ENCODE measurements around the gene ZNF280B. TPM values are rescaled to one million over a fixed set of nuclear protein-coding genes. Genes with fewer than 3 reads are reported as not detected.
"Not testable (repeated sequence)": the region's sequence is repeated elsewhere in the genome, so short reads cannot be mapped to it uniquely, and the experiment has no call there.

ZNF280B gene
- total RNA-seq, 2 experiments from 2014 or later = 2.6 TPM

DNA sequence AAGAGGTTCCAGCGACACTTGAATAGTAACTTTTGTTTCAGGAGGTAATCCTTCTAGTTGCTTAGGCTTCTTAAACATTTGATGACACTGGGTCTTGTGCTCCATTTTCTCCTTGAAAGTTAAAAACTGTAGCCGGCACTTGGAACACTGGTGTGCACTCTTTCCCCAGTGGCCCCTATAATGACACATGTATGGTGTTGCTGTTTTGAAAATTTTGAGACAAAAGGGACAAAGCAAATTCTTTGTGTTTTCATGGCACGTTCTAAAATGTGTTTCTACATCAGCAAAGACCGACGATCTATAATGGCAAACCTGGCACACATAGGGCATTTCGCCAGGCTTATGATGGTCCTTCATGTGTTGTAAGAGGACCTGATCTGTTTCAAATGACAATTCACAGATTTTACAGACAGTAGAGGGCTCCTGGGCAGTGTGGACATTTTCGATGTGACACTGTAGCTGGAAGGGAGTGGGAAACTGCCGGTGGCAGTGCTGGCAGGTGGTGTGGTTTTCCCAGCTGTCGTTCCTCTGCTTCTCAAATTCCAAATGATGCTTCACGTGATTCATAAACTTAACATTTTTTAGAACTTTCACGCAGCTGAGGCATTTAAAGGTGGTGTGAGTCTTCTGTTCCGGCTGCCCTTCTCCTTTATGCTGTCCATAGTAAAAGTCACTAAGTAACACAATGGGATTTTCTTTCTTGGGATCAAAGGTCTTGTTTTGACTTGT, 20.5 kb downstream of the ZNF280B start:
- Mint-ChIP-seq H3K4me1 (ENCODE audit: low read depth) (no peaks in the 10 kb centered on the region), H3K27me3 (ENCODE audit: low read depth) (no peaks in the 10 kb centered on the region), H3K27ac (no peak overlapping the region), H3K4me3 (no peak overlapping the region), H3K9me3 (ENCODE audit: insufficient read depth) (no peaks in the 10 kb centered on the region), H3K36me3 (ENCODE audit: low read depth) (peaks cover 17% of the 10 kb centered on the region)
- no peak for ATAC-seq
- CTCF ChIA-PET = no interaction called here
- no peak for DNase-seq
- POLR2A ChIA-PET = no interaction called here

GRCh38 chr22:22487059-22487458, 21.5 kb downstream of the ZNF280B start:
- no peak for DNase-seq
- H3K27me3 Mint-ChIP-seq (ENCODE audit: low read depth) = no peaks in the 10 kb centered on the region
- ATAC-seq = no peak
- ChIA-PET POLR2A (no interaction called here), CTCF (interaction anchor here (0.8 to 1.5 kb wide), 4 partner anchors 17 to 130 kb away, joined by 3 to 7 read pairs (median 4); partner anchors contain the start of gene ZNF280B)
- H3K9me3 Mint-ChIP-seq (ENCODE audit: insufficient read depth) = no peaks in the 10 kb centered on the region
- H3K27ac Mint-ChIP-seq = no peak overlapping the region
- H3K4me3 Mint-ChIP-seq = no peak overlapping the region
- H3K4me1 Mint-ChIP-seq (ENCODE audit: low read depth) = no peaks in the 10 kb centered on the region
- peaks cover 15% of the 10 kb centered on the region for H3K36me3 Mint-ChIP-seq (ENCODE audit: low read depth)

GRCh38 chr22:22486132-22486899, 22.2 kb downstream of the ZNF280B start:
- ChIA-PET POLR2A (no interaction called here), CTCF (interaction anchor here (0.8 to 1.5 kb wide), 5 partner anchors 18 to 143 kb away, joined by 3 to 7 read pairs (median 4); partner anchors contain the start of gene ZNF280B)
- Mint-ChIP-seq H3K36me3 (ENCODE audit: low read depth) (peaks cover 14% of the 10 kb centered on the region), H3K27ac (no peak overlapping the region), H3K4me1 (ENCODE audit: low read depth) (no peaks in the 10 kb centered on the region), H3K9me3 (ENCODE audit: insufficient read depth) (no peaks in the 10 kb centered on the region), H3K4me3 (no peak overlapping the region), H3K27me3 (ENCODE audit: low read depth) (no peaks in the 10 kb centered on the region)
- ATAC-seq (no peak), DNase-seq (no peak)

DNA sequence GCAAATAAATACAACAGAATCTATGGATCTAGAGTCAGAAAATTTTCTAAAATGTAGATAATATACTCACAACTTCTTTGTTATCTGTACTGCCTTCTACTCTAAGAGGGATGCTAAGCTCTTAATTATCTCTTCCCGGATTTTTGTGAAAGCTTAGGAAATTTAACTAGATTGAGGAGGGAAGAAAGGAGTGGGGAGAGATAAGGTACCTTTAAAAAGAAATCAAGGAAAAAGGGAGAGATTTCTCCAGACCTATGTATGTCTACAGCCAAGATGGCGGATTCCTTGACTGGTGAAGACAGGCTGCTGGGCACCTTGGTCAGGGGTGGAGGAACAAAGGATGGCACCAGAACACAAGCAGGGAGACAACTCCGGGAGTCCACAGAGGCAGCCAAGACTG, 23.0 kb downstream of the ZNF280B start:
- Mint-ChIP-seq H3K9me3 (ENCODE audit: insufficient read depth) (no peaks in the 10 kb centered on the region), H3K4me1 (ENCODE audit: low read depth) (no peaks in the 10 kb centered on the region), H3K27ac (no peak overlapping the region), H3K36me3 (ENCODE audit: low read depth) (peaks cover 14% of the 10 kb centered on the region), H3K27me3 (ENCODE audit: low read depth) (no peaks in the 10 kb centered on the region), H3K4me3 (no peak overlapping the region)
- ATAC-seq (no peak), DNase-seq (no peak)
- ChIA-PET CTCF (interaction anchor here (1.0 kb wide), 1 partner anchor 143 kb away, joined by 3 read pairs; no protein-coding TSS in a partner anchor), POLR2A (no interaction called here)

DNA sequence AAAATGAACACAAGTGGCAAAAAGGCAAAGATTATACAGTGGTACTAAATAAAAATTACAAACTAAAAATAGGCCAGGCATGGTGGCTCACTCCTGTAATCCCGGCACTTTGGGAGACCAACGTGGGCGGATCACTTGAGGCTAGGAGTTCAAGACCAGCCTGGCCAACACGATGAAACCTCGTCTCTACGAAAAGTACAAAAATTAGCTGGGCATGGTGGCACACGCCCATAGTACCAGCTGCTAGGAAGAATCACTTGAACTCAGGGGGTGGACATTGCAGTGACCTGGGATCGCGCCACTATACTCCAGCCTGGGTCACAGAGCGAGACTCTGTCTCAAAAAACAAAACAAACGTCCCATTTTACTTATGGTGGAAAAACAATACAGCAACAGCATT, 24.5 kb downstream of the ZNF280B start:
- DNase-seq (no peak), ATAC-seq (no peak)
- peaks cover 14% of the 10 kb centered on the region for H3K36me3 Mint-ChIP-seq (ENCODE audit: low read depth)
- ChIA-PET CTCF (interaction anchor here (0.8 to 1.2 kb wide), 2 partner anchors 20 to 25 kb away, joined by 3 read pairs; partner anchors contain the start of gene ZNF280B), POLR2A (no interaction called here)
- no peaks in the 10 kb centered on the region for H3K9me3 Mint-ChIP-seq (ENCODE audit: insufficient read depth)
- H3K4me1 Mint-ChIP-seq (ENCODE audit: low read depth) = no peaks in the 10 kb centered on the region
- H3K27ac Mint-ChIP-seq = no peak overlapping the region
- no peaks in the 10 kb centered on the region for H3K27me3 Mint-ChIP-seq (ENCODE audit: low read depth)
- H3K4me3 Mint-ChIP-seq = no peak overlapping the region

- Mint-ChIP-seq H3K36me3 (ENCODE audit: low read depth) (peaks cover 3% of the 10 kb centered on the region), H3K27me3 (ENCODE audit: low read depth) (no peaks in the 10 kb centered on the region), H3K9me3 (ENCODE audit: insufficient read depth) (no peaks in the 10 kb centered on the region), H3K4me1 (ENCODE audit: low read depth) (no peaks in the 10 kb centered on the region), H3K27ac (no peak overlapping the region), H3K4me3 (no peak overlapping the region)
- no peak for ATAC-seq
- CTCF ChIA-PET = interaction anchor here (0.8 to 1.0 kb wide), 2 partner anchors 16 to 19 kb away, joined by 3 read pairs; no protein-coding TSS in a partner anchor
- no peak for DNase-seq
- POLR2A ChIA-PET = no interaction called here
Observed at GRCh38 chr22:22480940-22481339, 27.6 kb downstream of the ZNF280B start.

GRCh38 chr22:22479999-22480532, 28.5 kb downstream of the ZNF280B start:
- CTCF ChIA-PET = no interaction called here
- no peak overlapping the region for H3K4me3 Mint-ChIP-seq
- no peaks in the 10 kb centered on the region for H3K36me3 Mint-ChIP-seq (ENCODE audit: low read depth)
- DNase-seq (no peak), ATAC-seq (no peak)
- POLR2A ChIA-PET = no interaction called here
- no peaks in the 10 kb centered on the region for H3K4me1 Mint-ChIP-seq (ENCODE audit: low read depth)
- no peak overlapping the region for H3K27ac Mint-ChIP-seq
- no peaks in the 10 kb centered on the region for H3K9me3 Mint-ChIP-seq (ENCODE audit: insufficient read depth)
- H3K27me3 Mint-ChIP-seq (ENCODE audit: low read depth) = no peaks in the 10 kb centered on the region

DNA sequence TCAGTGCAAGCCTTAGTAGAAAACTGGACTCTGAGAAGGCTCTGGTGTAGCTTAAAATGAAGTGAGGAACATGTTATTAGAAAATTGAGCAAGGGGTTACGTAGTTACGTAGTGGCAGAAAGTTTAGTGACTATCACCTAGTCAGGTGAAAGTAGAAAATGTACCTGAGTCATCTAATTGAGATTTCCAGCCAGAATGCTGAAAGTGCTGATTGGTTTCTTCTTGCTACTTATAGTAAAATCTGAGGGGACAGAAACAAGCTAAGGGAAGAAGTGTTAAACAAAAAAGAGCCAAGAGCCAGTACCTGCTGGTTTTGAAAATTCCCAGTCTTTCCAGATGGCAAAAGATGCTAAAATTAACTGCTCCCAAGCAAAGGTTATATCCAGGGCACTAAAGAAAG, 29.4 kb downstream of the ZNF280B start:
- DNase-seq = no peak
- no peak overlapping the region for H3K4me3 Mint-ChIP-seq

DNA sequence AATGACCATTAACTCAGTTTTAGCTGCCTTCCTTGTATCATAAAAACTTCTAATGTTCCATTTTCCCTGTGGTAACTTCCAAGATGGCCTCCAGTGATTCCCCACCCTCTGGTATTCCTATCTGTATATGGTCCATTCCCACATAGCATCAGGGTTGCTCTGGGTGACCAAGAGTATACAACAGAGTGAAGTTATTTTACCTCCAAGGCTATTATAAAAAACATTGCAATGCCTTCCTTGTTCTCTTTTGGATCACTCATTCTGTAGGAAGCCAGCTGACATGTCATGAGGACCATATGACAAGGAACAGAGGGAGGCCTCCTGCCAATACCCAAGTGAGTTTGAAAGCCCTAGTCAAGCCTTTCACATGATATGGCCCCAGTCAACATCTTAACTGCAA, 30.1 kb downstream of the ZNF280B start:
- Mint-ChIP-seq H3K4me3 (no peak overlapping the region), H3K27me3 (ENCODE audit: low read depth) (no peaks in the 10 kb centered on the region), H3K4me1 (ENCODE audit: low read depth) (no peaks in the 10 kb centered on the region), H3K36me3 (ENCODE audit: low read depth) (no peaks in the 10 kb centered on the region), H3K9me3 (ENCODE audit: insufficient read depth) (no peaks in the 10 kb centered on the region), H3K27ac (no peak overlapping the region)
- ATAC-seq = no peak
- ChIA-PET CTCF (interaction anchor here (1.0 to 2.5 kb wide), 4 partner anchors 14 to 107 kb away, joined by 4 to 8 read pairs (median 4); no protein-coding TSS in a partner anchor), POLR2A (no interaction called here)
- no peak for DNase-seq

More for the DNA sequence above, 29.4 kb downstream of the ZNF280B start:
- Mint-ChIP-seq H3K27ac (no peak overlapping the region), H3K4me1 (ENCODE audit: low read depth) (no peaks in the 10 kb centered on the region), H3K36me3 (ENCODE audit: low read depth) (no peaks in the 10 kb centered on the region), H3K9me3 (ENCODE audit: insufficient read depth) (no peaks in the 10 kb centered on the region), H3K27me3 (ENCODE audit: low read depth) (no peaks in the 10 kb centered on the region)
- no peak for ATAC-seq
- ChIA-PET POLR2A (no interaction called here), CTCF (interaction anchor here (0.7 to 1.3 kb wide), 5 partner anchors 13 to 107 kb away, joined by 3 to 4 read pairs (median 4); no protein-coding TSS in a partner anchor)

DNA sequence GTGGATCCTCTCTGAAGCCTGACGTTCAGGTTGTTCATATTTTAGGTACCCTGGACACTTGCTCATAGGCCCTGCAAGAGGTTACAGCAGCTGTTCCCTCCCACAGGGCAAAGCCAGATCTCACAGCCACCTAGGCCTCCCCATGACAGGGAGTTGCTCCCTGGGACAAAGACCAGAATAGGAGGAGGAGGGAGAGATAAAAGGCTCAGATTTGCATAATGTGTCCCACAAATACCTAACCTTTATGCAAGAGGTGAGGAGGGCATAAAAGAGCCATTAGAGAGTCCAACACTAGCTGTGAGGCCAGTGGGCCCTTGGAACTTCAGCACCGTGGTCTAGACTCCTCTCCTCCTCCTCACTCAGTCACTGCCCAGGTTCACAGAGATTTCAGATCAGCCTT, 33.8 kb downstream of the ZNF280B start:
- Mint-ChIP-seq H3K9me3 (ENCODE audit: insufficient read depth) (peaks cover 2% of the 10 kb centered on the region), H3K36me3 (ENCODE audit: low read depth) (no peaks in the 10 kb centered on the region), H3K4me1 (ENCODE audit: low read depth) (no peaks in the 10 kb centered on the region), H3K27ac (no peak overlapping the region), H3K27me3 (ENCODE audit: low read depth) (peaks cover 2% of the 10 kb centered on the region), H3K4me3 (no peak overlapping the region)
- DNase-seq (no peak), ATAC-seq (no peak)
- POLR2A ChIA-PET = no interaction called here
- CTCF ChIA-PET = interaction anchor here (0.6 kb wide), 1 partner anchor 138 kb away, joined by 5 read pairs; no protein-coding TSS in a partner anchor

DNA sequence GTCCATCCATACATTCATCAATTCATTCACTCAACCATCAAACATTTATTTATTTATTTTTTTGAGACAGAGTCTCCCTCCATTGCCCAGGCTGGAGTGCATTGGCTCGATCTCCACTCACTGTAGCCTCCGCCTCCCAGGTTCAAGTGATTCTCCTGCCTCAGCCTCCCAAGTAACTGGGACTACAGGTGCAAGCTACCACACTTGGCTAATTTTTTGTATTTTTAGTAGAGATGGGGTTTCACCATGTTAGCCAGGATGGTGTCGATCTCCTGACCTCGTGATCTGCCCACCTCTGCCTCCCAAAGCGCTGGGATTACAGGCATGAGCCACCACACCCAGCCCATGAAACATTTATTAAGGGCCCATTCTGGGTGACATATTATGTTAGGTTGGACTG, 37.4 kb downstream of the ZNF280B start:
- DNase-seq; POLR2A ChIA-PET; H3K36me3 Mint-ChIP-seq (ENCODE audit: low read depth); H3K27ac Mint-ChIP-seq; H3K4me3 Mint-ChIP-seq; H3K9me3 Mint-ChIP-seq (ENCODE audit: insufficient read depth); H3K4me1 Mint-ChIP-seq (ENCODE audit: low read depth); ATAC-seq: not testable (repeated sequence)
- CTCF ChIA-PET = interaction anchor here (0.7 kb wide), 1 partner anchor 217 kb away, joined by 3 read pairs; no protein-coding TSS in a partner anchor
- peaks cover 19% of the 10 kb centered on the region for H3K27me3 Mint-ChIP-seq (ENCODE audit: low read depth)

DNA sequence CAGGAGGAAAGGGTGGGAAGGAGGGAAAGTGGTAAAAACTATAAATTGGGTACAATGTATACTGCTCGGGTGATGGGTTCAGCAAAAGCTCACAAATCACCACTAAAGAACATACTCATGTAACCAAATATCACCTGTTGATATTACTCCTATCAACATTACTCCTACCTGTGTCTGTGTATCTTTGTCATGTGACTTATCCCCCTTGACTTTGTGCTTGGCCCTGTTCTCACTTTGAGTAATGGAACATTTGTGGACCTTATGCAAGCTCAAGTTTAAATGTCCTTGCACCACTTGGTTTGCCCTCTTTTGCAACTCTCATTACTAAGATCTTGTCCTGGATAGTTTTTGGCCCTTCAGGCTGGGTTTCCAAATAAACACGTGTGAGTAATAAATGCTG, 39.0 kb downstream of the ZNF280B start:
- no peak for ATAC-seq
- no peak overlapping the region for H3K4me3 Mint-ChIP-seq
- no peaks in the 10 kb centered on the region for H3K36me3 Mint-ChIP-seq (ENCODE audit: low read depth)
- CTCF ChIA-PET = no interaction called here
- no peak for DNase-seq
- H3K4me1 Mint-ChIP-seq (ENCODE audit: low read depth) = no peaks in the 10 kb centered on the region
- H3K27ac Mint-ChIP-seq = no peak overlapping the region
- peaks cover 21% of the 10 kb centered on the region for H3K27me3 Mint-ChIP-seq (ENCODE audit: low read depth)
- POLR2A ChIA-PET = no interaction called here
- peaks cover 10% of the 10 kb centered on the region for H3K9me3 Mint-ChIP-seq (ENCODE audit: insufficient read depth)
